ENCODE results near the gene CD7.

DNA sequence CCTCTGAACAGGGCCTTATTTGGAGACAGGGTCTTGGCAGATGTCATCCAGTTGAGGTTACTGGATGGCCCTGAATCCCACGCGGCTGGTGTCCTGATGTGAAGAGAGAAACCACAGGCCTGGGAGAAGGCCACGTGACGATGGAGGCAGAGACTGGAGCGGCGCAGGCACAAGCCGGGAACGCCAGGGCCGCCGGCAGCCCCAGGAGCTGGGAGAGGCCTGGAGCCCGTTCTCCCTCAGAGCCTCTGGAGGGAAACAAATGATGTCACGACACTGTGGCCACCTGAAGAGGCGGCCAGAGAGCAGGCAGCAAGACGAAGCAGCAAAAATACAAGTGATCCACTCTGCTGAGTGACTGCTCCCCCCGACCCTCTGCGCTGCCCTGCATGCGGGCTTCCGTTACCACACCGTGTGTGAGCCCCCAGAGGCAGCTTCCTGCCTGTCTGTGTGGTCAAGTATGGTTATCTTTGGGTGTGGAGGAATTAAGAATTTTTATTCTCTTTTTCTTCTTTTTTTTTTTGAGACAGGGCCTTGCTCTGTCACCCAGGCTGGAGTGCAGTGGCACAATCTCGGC, 11.6 kb downstream of the CD7 start:
- TF ChIP-seq POLR2A (IDR thresholded peaks at IDR 0.05), result no peak
- TF ChIP-seq, protein P1, sequence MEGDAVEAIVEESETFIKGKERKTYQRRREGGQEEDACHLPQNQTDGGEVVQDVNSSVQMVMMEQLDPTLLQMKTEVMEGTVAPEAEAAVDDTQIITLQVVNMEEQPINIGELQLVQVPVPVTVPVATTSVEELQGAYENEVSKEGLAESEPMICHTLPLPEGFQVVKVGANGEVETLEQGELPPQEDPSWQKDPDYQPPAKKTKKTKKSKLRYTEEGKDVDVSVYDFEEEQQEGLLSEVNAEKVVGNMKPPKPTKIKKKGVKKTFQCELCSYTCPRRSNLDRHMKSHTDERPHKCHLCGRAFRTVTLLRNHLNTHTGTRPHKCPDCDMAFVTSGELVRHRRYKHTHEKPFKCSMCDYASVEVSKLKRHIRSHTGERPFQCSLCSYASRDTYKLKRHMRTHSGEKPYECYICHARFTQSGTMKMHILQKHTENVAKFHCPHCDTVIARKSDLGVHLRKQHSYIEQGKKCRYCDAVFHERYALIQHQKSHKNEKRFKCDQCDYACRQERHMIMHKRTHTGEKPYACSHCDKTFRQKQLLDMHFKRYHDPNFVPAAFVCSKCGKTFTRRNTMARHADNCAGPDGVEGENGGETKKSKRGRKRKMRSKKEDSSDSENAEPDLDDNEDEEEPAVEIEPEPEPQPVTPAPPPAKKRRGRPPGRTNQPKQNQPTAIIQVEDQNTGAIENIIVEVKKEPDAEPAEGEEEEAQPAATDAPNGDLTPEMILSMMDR (IDR thresholded peaks at IDR 0.05), result no peak

Measured in body of pancreas (tissue), 4 donors.